K562 (cell line): ENCODE results near the gene RARRES2. TPM values are rescaled to one million over a fixed set of nuclear protein-coding genes. Genes with fewer than 3 reads are reported as not detected.

ENCODE experiments used
- C11orf30 ChIP-seq: fragments of 450-650 bp; IDR thresholded peaks from 2 replicates; pipeline ENCODE4 v1.6.1; 2016; ENCODE audit warnings: low read depth, mild to moderate bottlenecking
- CCAR2 ChIP-seq: fragments of 200-400 bp; formaldehyde crosslinking; IDR thresholded peaks from 2 replicates; pipeline ENCODE4 v1.6.1; 2017; ENCODE audit warnings: mild to moderate bottlenecking, low read depth, low read length
- E2F8 ChIP-seq: fragments of 450-650 bp; IDR thresholded peaks from 2 replicates; pipeline ENCODE4 v1.7.1; 2018; ENCODE audit warnings: mild to moderate bottlenecking, low read depth; ENCODE audit not compliant: partially characterized antibody
- GTF2E2 ChIP-seq: fragments of 200-800 bp; sonication (Bioruptor generic); IDR thresholded peaks from 2 replicates; pipeline ENCODE4 v1.6.1; 2016; ENCODE audit warnings: missing genetic modification characterization, missing compliant biosample characterization
- HOXB6 ChIP-seq: fragments of 250-450 bp; sonication (Bioruptor Pico); IDR thresholded peaks from 2 replicates; pipeline ENCODE4 v1.5.1; 2022; ENCODE audit warnings: mild to moderate bottlenecking, borderline replicate concordance
- MYC ChIP-seq, 2 experiments: fragments of 250-450 bp in 1 of 2; sonication (Bioruptor Pico) in 1 of 2; IDR thresholded peaks; 2 replicates each; pipeline versions ENCODE4 v1.5.1 to v1.6.1; 2012 to 2021; ENCODE audit warnings: low read depth in 2 of 2, borderline replicate concordance in 1 of 2, improper control_type of control experiment in 1 of 2, low read length in 1 of 2, mild to moderate bottlenecking in 1 of 2, moderate library complexity in 1 of 2
- NFYB ChIP-seq: IDR thresholded peaks from 2 replicates; pipeline ENCODE4 v1.6.1; 2011; ENCODE audit warnings: mild to moderate bottlenecking, moderate library complexity; ENCODE audit not compliant: insufficient read length; ENCODE audit errors: extremely low read depth
- TEAD2 ChIP-seq: fragments of 450-650 bp; IDR thresholded peaks from 2 replicates; pipeline ENCODE4 v1.6.1; 2016; ENCODE audit warnings: missing genetic modification characterization, control low read depth, missing compliant biosample characterization
- TFAM ChIP-seq: fragments of 250-450 bp; sonication (Bioruptor Pico); conservative IDR thresholded peaks from 2 replicates; pipeline ENCODE4 v1.5.0; 2021; ENCODE audit warnings: mild to moderate bottlenecking, moderate library complexity
- TRIM25 ChIP-seq: fragments of 450-650 bp; IDR thresholded peaks from 2 replicates; pipeline ENCODE4 v1.7.0; 2016; ENCODE audit warnings: borderline replicate concordance
- TSHZ1 ChIP-seq: fragments of 250-450 bp; sonication (Bioruptor Pico); IDR thresholded peaks from 2 replicates; pipeline ENCODE4 v1.4.0; 2020; ENCODE audit warnings: mild to moderate bottlenecking, moderate library complexity
- ZBTB11 ChIP-seq, 3 experiments: fragments of 200-800 bp in 1 of 3; fragments of 250-450 bp in 1 of 3; fragments of 450-650 bp in 1 of 3; sonication (Bioruptor Pico) in 1 of 3; sonication (Bioruptor generic) in 1 of 3; formaldehyde crosslinking in 1 of 3; IDR thresholded peaks; 2 replicates each; pipeline versions ENCODE4 v1.6.1 to v1.8.0; 2016 to 2022; ENCODE audit warnings: mild to moderate bottlenecking in 2 of 3, missing genetic modification characterization in 2 of 3, missing compliant biosample characterization in 1 of 3, moderate library complexity in 1 of 3
- ZKSCAN1 ChIP-seq: fragments of 150-350 bp; IDR thresholded peaks from 2 replicates; pipeline ENCODE4 v1.6.1; 2016; ENCODE audit warnings: low read depth, low read length
- ZNF124 ChIP-seq: sonication (generic); formaldehyde crosslinking; IDR thresholded peaks from 2 replicates; pipeline ENCODE4 v1.8.1; 2022; ENCODE audit warnings: missing genetic modification reagents
- ZNF175 ChIP-seq: fragments of 200-800 bp; sonication (Bioruptor generic); IDR thresholded peaks from 2 replicates; pipeline ENCODE4 v1.6.1; 2016; ENCODE audit warnings: low read depth, mild to moderate bottlenecking, missing genetic modification characterization, missing compliant biosample characterization
- ZNF785 ChIP-seq: fragments of 250-450 bp; sonication (Bioruptor Pico); IDR thresholded peaks from 2 replicates; pipeline ENCODE4 v1.4.0; 2020; ENCODE audit warnings: mild to moderate bottlenecking
- polyA plus RNA-seq, 8 experiments: library from polyadenylated mRNA; depleted of rRNA in 4 of 8; stranded (reverse) in 5 of 8; unstranded in 3 of 8; fragments of >200 nt; fragmentation: Nextera tagmentation in 2 of 8; fragmentation: Illumina TruSeq in 1 of 8; extraction: Ambion mirVana in 2 of 8; extraction: Trizol in 1 of 8; gene quantifications; 2 replicates each; pipeline versions ENCODE4 v1.2.1 to v1.2.3, GENCODE V29; 2011 to 2014; ENCODE audit warnings: inconsistent platforms in 1 of 8, missing spikeins in 1 of 8
- total RNA-seq, 7 experiments: library from RNA; depleted of rRNA in 6 of 7; stranded (reverse); fragments of >200 nt in 6 of 7; fragmentation: Illumina TruSeq in 2 of 7; extraction: Trizol in 2 of 7; gene quantifications; 2 replicates each; pipeline versions ENCODE4 v1.2.1 to v1.2.3, GENCODE V29; 2011 to 2021; ENCODE audit warnings: low replicate concordance in 1 of 7

Gene RARRES2
- total and polyA plus RNA-seq, 9 of the 15 experiments (the other 6 are each of a cell fraction or from before 2014, with no cell fraction given): 0.11 to 1.7 (median 0.23) TPM; not detected in 6

GRCh38 chr7:150355666-150356059 is 14.2 kb upstream of the RARRES2 start (continued):
- TF ChIP-seq TSHZ1 (CRISPR knock-in tag) (0 out of 2 replicates have a peak, but pooled peaks have one; percentile 14), HOXB6 (CRISPR knock-in tag) (no peak), ZNF785 (CRISPR knock-in tag) (no peak), NFYB (no peak), C11orf30 (no peak), ZBTB11 (CRISPR knock-in tag; IDR thresholded peaks at IDR 0.05) (peak in 1 of 3 experiments; percentile 58; a peak in 1 of 6 replicates), MYC (IDR thresholded peaks at IDR 0.05; ENCODE audit: low read depth, low read length) (no peak), MYC (CRISPR knock-in tag; IDR thresholded peaks at IDR 0.05; ENCODE audit: borderline replicate concordance, low read depth) (no peak), TRIM25 (no peak), ZNF124 (CRISPR knock-in tag) (no peak), E2F8 (no peak), GTF2E2 (tag) (0 out of 2 replicates have a peak, but pooled peaks have one; percentile 50), ZKSCAN1 (no peak), CCAR2 (no peak), TEAD2 (tag) (peak; percentile 89), ZNF175 (peak; percentile 45; the same call in 1 of the 2 replicates), TFAM (CRISPR knock-in tag) (no peak)
